ENCODE measurements around the gene POLDIP2. TPM values are rescaled to one million over a fixed set of nuclear protein-coding genes. Genes with fewer than 3 reads are reported as not detected.
"Not testable (repeated sequence)": the region's sequence is repeated elsewhere in the genome, so short reads cannot be mapped to it uniquely, and the experiment has no call there.

The POLDIP2 gene
- polyA plus RNA-seq, 1 donor, result 61.3 TPM

DNA sequence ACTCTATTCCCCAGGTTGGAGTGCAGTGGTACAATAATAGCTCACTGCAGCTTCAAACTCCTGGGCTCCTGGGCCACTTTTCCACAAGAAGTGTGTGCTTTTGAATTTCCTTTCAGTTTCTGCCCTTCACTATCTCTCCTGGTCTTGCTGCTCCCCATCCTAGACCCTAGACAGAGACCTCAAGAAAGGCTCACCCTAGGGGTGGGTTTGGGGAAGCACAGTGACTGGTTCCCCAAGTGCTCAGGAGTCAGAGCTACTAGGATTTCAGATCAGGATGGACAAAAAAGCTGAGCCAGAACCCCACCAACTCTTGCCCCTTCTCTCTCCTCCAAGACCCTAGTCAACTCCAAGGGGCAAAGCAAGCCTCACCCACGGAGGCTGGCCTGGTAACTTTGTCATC is 9.3 kb upstream of the POLDIP2 start:
- DNase-seq (ENCODE audit: low read depth), result no peak

DNA sequence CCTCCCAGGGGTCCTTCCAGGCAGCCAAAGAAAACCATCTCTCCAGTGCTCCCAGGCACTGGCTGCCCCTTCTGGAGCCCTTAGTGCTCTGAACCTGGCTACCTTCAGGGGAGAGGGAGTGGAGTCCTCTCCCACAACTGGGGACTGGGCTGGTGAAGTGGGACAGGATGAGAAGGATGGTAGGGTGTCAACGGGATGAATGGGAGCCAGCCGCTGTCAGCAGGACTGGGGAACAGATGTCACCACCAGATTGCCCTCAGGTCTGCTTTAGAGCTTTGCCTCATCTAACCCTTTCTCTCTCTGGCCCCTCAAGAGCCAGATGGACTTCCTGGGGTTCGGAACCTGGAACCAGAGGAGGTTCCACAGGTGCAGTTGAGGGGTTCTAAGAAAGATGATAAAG is 8.2 kb upstream of the POLDIP2 start:
- no peak for DNase-seq (ENCODE audit: low read depth)

DNA sequence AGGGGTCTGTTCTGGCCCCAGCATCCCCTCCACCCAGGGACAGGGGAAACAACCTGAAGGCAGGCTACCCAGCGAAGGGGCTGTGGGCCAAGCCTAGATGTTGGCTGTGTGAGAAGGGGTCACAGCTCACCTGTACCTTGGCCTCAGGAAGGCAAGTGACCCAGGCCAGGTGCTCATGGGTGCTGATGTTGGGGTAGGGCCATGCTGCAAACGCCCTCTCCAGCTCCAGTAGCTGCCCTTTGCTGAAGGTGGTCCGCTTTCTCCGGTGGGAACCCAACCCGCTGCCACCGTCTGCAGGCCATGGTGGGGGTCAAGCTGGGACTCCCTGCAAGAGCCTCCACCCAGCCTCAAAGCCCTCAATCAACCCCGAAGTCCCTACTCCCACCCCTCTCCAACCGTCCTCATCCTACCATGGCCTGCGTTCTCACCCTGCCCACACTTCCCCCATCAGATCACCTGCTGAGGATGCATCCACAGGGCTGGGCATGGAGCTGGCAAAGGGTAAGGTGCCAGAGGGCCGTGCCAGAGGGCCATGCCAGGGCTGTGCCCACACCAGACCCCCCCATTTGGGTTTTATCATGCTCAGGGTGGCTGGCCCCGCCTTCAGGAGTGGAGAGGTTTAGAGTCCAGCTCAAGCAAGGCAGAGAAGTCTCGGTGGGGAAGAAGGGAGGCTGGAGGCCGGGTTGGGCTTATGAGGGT is 7.5 kb upstream of the POLDIP2 start, which contains the start of gene SEBOX:
SEBOX (minus strand) TSS at position 535 of the 699 bp plus-strand sequence; CDS start at position 487, 48 bp downstream.
- no peak for DNase-seq (ENCODE audit: low read depth)

DNA sequence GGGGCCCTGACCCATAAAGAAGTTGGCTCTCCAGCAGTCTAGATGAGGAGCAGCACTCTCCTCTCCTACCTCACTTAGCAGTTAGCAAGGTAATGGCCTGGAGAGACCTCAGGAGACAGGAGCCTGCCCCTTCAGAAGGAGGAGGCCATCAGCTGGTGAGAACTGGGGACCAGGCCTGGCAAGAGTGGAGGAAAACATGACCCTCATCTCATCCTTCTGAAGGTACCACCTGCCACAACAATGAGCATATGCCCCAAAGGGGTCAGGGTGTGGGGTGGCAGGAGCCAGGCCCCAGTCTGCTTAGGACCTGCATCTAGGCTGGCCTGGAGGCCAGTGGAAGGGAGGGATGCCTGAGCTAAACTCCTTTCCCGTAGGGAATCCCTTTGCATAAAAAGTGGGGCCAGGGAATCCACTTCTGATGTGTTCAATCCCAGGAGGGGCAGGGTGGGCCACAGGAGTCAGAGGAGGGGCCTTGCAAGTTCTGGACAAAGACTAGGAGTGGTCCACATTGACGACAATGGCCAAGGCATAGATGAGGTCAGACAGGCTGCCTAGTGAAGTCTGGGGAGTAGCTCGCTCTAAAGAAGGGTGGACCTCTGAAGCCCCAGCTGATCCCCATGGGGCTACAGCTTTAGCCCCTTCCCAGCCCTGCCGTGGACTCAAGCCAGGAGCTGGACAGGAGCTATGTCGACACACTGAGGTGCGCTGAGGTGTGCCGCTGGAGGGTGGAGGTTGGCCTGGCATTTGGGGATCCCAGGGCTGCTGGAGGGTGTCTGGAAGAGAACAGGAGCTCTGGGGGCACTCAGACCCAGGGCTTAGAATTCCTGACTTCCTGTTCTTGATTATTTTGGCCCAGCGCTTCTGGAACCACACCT is 6.7 kb upstream of the POLDIP2 start:
- DNase-seq (ENCODE audit: low read depth), result no peak

DNA sequence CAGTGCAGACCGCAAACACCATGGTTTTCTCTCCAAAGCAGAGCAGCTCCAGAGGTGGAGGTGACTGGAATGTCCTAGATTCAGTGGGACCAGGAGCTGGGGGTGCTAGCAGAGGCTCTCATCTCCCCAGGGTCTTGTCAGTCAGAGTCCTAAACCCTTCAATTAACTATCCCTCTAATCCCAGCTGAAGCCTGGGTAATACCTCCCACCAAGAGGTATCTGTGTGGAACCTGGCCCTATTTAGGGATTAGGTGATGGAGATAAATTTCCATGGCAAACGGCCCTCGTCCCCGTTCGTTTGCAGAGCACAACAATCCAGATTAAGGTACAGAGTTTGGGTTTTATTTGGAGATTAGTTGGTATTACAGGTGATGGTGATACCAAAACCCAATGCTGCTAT is 5.9 kb upstream of the POLDIP2 start:
- DNase-seq (ENCODE audit: low read depth), result no peak

DNA sequence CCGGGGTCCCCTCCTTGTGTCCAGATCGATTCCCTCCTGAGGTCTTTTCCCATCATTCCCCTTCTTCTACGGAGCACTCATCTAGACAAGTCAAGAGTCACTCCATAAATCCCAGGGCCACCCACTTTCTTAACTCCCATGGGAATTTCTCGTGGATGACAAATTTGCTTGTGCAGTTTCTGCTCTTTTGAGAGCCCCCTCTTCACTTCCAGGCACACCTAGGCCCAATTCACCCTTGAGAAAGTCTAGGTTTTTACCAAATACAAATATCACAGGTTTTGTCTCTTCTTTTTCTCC is 522 bp upstream of the POLDIP2 start:
- DNase-seq (ENCODE audit: low read depth), result no peak

DNA sequence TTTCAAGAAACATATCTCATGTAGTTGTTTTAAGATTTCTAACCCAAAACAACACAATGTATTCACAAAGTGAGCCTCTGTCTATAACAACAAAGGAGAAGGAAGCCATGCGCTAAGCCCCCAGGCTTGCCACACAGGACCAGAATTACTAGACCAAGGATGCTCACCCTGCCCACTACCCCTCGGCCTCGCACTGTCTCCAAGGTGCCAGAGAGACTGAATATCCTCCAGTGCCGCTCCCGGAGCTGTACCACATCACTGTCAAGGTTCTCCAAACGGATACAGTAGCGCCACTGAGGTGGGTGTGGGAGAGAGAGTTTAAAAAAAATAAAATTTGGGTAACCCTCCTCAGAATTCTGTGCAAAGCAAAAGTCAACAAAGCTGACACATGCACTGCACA is 7.1 kb downstream of the POLDIP2 start:
- no peak for DNase-seq (ENCODE audit: low read depth)

DNA sequence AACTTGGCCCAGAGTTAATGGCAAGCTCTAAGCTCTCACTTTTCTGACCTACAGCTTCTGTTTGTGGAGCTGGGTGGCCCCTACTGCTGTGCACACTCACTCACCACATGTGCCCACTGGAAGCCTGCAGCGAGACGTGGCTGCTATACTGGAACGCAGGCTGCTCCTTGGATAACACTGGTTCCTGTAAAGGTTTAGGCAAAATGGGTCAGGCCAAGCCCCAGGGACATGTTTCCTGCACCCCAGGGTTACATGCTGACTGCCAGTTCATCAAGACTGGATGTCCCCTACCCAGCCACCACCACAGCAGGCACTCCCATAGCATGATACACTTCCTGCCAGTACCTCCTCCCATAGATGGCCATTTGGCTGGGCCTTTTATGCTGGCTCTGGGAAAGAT is 8.3 kb downstream of the POLDIP2 start:
- no peak for DNase-seq (ENCODE audit: low read depth)

DNA sequence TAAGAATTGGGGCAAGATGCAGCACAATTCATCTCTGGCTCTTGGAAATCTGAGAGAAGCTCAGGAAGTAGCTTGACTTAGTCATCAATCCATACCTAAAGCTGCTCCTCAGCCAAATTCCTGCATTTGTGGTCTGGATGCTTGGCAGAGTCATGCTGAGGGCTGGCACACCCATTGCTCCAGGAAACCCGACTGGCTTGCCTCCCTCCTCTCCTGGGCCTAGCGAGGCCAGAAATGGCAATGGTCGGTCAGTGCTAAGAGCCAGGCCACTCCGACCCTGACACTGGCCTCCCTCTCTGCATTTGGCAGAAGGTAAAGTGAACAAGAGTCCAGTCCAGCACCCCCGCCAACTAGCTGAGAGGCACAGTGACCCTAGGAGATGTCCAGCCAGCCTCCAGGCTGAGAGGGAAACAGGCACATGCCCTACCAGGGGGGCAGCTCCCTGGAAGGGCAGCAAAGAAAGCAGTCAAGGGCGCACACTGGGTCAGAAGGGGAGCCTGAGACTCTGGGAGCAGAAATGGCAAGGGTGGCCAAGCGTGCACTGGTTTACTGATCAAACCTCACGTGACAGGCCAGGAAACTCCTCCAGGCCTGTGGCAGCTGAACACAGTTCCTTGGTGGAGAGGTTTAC is 10.0 kb downstream of the POLDIP2 start:
- no peak for DNase-seq (ENCODE audit: low read depth)

DNA sequence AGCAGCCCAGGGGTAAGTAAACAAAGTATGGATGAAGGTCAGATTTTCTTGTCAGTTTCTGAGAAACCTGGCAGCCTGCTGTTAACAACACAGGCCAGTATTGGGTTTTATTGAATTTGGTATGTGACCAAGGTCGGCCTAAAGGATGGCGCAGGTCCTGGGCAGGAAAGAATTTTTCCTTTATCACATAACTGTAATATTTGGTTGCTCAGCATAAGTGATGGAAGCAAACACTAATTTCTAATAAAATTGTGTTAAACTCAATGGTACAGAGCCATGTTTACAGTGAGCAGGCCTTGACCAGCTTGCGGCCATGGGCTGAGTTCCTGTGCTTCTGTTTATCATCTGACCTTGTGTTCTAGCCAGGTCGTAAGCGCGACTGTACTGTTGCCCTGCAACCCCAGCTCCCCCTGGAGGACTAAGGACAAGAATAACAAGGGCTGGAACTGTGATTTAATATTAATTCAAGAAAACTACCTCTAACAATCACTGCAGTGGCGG is 10.5 kb downstream of the POLDIP2 start:
- DNase-seq (ENCODE audit: low read depth), result no peak

DNA sequence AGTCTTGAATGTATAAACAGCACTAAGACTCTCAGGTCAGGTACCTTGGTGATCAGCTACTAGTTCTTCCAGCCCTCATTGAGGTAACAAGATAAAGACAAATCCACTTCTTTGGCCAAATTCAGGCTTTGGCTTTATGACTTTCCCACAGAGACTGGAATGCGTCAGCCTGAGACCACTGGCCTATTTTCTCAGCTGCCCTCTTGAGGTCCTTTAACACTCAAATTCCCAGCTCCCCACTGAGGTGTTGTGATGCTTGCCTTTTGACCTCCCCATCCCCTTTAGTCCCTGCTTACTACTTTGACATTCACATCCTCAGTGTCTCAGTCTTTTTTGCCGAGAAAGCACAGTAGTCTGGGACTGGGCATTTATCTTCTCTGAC is 11.1 kb downstream of the POLDIP2 start:
- no peak for DNase-seq (ENCODE audit: low read depth)

DNA sequence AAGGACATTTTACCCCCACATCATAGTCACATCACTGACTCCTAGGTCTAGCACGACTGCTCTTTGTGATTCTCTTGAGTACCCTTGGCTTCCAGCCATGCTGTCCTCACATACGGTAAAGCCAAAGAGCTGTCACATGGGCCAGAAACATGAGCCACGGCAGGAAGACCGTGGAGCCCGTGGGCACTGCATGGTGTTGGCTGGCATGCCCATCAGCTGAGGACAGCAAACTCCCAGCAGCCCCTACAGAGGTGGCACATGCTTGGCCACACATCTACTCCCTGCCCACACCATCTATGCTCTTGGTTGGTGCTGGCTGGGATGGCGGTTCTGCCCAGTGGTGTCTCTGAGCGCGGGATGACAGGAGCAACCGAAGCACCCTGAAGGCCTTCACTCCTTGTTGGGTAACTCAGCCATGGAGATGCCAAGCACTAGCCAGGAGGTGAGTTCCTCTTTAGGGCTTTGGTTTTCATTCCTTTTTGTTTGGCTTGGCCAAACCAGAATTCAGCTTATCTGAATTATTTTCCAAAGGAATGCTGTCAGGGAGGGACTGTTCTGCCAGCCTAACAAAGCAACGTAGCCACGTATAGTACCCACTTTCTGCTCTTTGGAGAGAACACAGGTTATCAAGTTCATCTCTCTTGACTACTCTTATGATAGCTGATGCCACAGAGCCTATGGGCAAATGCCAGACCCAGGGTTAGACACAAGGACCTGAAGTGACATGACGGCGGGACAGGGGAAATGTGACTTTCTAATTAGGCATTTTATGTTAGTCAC is 11.7 kb downstream of the POLDIP2 start:
- DNase-seq (ENCODE audit: low read depth), result no peak

DNA sequence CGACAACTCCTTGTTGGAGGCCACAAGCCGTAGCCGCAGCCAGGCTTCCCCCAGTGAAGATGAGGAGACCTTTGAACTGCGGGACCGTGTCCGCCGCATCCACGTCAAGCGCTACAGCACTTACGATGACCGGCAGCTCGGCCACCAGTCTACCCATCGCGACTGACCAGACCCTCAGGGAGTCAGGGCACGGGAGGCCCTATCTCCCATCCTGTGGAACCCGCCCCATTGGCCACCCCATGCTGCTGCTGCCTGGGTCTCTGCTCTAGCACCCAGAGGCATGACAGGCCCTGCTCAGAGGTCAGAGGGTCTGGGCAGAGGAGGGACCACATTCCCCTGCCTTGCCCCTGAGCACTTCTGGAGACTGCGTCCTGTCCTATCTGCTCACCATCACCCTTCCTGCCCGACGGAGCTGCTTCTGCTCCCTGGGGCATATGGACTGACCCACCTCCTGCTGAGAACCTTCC is 12.9 kb downstream of the POLDIP2 start:
- no peak for DNase-seq (ENCODE audit: low read depth)

DNA sequence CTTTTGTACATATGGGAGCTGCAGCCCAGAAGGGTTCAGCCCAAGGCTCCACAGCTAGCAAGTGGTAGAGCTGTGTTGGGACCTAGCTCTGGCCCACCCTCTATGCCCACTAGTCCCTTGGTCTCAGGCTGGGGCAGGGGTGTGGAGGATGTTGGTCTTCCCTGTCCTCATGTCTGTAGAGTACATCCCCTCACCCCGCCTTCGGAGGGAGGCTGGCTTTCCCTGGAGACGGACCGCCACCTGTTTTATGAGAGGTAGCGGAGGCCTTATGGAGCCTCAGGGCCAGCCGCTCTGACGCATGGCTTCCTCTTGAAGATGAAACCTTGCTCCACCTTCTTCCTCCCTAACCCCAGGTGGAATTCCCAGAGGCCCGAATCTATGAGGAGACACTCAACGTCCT is 13.3 kb downstream of the POLDIP2 start:
- DNase-seq (ENCODE audit: low read depth), result no peak

DNA sequence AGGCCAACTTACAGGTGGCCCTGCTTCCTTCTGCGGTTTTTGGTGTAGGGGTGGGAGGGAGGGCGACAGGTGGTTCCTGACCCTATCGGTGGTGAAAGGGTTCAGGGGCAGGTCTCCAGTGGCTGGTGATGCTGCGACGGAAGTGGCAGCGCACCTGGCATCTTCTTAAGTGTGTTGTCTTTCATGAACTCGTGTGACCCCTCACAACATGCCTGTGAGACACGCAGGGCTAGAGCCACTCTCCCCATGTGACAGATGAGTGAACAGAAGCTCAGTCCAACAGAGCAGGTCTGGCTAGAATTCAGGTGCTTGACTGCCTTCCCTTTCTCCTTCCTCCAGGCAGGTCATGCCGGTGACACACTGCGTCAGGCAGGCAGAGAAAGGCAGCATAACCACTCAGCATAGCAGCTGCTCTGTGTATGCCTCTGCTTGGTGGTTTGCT is 13.8 kb downstream of the POLDIP2 start:
- no peak for DNase-seq (ENCODE audit: low read depth)

DNA sequence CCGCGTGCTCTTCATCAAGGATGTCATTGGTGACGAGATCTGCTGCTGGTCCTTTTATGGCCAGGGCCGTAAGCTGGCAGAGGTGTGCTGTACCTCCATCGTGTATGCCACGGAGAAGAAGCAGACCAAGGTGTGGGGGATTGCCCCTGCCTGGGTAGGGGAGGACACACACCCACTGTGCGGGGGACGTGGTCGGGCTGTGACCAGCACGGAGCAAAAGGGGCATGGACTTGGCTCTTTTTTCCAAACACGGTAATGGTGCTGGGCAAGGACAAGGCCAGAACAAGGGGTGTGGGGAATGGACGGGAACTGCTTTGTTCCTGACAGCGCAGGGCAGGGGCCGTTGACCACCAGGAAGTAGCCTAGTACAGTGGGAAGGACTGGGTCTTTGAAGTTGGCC is 15.0 kb downstream of the POLDIP2 start:
- DNase-seq (ENCODE audit: low read depth), result no peak

DNA sequence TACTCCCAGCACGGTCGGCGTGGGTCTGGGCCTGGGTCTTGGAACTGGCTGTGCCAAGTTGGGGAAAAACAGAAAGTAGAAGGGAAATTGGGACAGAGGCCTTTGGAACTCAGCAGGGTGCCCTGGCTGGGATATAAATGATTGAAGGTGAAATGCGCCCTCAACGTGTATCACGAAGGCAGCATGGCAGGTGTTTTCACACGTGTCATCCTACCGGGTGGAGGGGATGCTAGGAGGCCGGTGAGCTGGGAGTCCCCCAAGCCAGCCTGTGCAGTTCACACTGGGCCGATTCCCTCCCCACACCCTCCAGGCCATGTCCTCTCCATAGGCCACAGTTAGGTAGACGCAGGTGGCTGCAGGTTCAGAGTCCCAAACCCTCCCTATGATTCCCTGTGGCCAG is 15.8 kb downstream of the POLDIP2 start:
- no peak for DNase-seq (ENCODE audit: low read depth)

DNA sequence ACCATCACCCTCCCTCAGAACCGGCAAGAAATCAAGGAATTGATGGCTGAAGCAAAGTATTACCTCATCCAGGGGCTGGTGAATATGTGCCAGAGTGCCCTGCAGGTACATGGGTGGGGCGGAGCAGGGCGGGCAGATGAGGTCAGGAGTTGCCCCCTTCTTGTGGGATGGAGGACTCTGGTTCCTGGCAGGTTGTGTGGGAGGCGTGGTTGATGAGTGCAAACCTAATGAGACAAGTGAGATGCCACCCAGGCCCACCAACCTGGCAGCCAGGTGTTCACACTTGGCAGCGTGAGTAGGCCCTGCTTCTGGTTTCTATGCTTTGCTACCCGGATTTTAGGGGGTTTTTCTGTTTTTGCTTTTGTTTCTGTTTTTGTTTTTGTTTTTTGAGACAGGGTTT is 17.0 kb downstream of the POLDIP2 start:
- no peak for DNase-seq (ENCODE audit: low read depth)

DNA sequence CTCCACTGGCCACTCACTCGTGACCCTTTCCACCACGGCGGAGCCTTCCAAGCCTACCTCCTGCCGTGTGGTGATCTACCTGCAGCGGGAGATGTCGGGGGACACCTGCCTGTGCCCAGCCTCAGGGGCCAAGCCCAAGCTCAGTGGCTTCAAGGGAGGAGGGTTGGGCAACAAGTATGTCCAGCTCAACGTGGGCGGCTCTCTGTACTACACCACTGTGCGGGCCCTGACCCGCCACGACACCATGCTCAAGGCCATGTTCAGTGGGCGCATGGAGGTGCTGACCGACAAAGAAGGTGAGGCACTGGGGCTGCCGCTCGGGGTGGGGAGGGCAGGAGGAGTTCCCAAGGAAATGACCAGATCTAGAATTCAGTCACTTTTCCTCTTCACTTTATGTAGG is 17.9 kb downstream of the POLDIP2 start:
- DNase-seq (ENCODE audit: low read depth), result no peak

DNA sequence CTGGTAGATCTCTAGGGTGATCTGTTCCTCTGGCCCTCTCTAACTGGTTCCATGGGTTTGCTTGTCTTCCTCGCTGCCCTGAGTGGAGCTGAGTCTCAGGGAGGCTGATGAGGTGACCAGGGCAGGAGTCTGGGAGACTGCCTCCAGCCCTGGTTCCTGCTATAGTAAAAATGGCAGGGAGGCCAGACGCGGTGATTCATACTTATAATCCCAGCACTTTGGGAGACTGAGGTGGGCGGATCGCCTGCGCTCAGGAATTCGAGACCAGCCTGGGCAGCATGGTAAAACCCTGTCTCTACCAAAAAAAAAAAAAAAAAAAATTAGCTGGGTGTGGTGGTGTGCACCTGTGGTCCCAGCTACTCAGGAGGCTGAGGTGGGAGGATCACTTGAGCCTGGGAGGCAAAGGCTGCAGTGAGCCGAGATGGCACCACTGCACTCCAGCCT is 18.5 kb downstream of the POLDIP2 start:
- DNase-seq (ENCODE audit: low read depth), result not testable (repeated sequence)

DNA sequence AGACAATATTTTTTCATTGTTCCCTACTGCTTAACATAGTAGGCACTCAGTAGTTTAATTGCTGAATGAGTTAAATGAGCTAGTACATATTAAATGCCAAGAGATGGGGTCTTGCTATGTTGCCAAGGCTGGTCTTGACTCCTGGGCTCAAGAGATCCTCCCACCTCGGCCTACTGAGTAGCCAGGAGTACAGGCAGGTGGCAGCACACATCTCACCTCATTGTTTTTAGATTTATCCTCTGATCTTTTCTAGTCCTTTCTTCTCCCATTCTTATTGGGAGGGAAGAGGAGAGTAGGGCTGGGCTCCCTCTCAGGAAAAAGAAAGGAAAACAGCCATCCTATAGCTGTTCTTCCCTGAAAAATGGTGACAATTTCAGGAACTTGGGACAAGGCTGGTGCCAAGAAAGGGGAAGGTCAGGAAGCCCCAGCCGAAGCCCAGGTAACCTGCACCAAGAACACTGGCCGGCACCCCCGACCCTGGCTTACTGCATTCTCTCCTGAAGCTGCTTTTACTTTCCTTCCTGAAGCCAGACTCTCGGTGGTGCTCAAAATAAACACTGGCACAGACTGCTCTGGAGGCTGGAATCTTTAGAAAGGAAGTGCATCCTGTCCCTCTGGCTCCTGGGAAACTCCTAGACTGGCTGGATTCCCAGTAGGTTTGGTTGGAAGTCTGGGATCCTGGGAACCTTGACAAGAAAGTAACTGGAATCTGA is 19.1 kb downstream of the POLDIP2 start:
- no peak for DNase-seq (ENCODE audit: low read depth)

All from forelimb muscle (tissue), 1 donor.